NCI-H446 (cell line): ENCODE data around the gene TTC38.
"Not testable (repeated sequence)": the region's sequence is repeated elsewhere in the genome, so short reads cannot be mapped to it uniquely, and the experiment has no call there.

Experiments
- DNase-seq, 2 experiments: peaks; one replicate each; lab custom pipeline; 2025; lab: John Stamatoyannopoulos, UW

TTC38 gene

DNA sequence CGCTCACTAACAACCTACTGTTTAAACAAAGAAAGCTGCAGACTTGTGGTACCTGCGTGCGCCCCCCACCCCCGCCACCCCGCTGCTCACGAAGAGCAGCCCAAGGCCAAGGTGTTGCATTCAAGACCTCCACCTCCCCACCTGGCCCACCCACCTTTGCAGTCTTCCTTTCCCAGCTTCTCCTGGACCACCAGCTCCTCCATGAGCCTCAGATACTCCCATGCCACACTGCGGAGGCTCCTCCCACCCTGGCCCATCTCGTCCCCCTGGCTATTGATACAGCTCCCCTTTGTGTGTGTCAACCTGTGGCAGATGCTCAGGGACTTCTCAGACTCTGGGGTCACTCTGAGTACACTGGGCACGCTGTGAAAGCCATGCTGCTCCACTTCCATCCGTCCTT is 21.6 kb upstream of the TTC38 start:
- no peak for DNase-seq

DNA sequence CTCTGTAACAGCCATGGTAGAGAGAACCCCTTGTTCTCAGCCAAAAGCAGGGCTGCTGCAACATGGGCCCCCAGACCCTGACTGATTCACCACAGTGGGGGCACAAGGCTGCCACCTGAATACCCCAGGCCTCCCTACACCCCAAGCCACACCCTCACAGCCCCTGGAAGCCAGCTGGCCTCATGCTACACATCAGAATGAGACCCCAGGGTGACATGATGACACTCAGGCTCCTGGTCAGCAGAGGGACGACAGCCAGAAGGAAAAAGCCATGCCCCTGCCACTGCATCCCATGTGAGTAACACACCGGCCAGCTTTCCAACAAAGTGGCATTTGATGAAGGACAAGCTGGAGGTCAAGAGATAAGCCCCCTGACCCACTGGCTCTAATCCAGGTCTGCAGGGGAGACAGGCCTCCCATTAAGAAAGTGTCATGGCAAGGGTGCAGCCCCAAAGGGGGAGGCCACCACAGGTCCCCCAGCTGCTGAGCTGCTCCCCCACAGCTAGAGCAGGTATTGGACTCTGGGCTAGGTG is 20.3 kb upstream of the TTC38 start:
- no peak for DNase-seq

DNA sequence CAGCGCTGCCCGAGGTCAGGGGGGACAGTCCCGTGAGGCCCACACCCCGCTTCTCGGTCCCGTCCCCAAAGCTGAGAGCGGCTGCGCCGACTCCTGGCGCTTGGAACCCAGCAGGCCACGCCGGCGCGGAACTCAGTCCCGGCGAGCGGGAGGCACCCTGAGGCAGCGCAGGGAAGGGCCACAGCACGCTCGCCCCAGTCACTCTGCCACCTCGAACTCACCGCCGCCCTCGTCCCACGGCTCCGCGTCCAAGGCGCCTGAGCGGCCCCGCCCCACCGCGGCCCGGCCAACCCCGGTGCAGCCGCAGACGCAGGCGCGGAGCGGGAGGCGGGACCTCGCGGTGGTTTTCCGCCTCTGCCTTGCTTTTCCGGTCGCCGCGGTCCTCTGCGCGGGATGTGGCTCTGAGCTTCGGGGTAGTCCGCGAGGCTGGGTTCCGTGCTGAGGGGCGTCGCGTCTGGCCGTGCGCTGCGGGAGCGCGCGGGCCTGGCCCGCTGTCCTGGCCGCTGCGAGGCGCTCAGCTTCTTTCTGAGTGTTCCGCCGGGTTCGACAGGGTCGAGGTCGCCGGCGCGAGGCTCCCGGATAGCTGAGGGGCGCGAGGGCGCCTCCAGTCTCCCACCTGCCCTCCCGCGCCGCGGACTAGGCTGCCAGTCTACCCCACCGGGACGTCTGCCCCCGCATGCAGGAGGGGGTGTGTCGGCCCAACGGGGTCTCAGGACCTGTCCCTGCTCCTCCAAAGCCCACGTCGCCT is 17.6 kb upstream of the TTC38 start, which contains the start of gene CDPF1:
Gene CDPF1, minus strand, starts transcription at position 259 of the 748 bp plus-strand sequence. CDS start 2,009 bp downstream, outside the sequence.
- DNase-seq, result peak; percentile 13 to 87

DNA sequence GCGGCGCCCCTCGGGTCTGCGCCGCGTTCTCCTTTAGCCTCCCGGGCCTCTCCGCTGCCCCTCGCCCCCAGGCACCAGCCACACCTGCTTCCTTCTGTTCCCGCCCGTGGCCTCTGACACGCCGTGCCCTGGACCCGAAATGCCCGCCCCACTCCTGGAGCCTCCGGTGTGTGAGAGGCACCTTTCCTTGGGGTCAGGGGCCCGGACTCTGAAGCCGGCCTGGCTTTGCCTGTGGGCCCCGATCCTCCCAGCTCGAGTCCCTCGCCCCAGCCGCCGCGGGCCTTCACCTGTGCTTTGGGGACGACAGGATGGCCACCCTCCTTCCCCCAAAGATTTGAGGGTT is 17.1 kb upstream of the TTC38 start:
- DNase-seq, result no peak

DNA sequence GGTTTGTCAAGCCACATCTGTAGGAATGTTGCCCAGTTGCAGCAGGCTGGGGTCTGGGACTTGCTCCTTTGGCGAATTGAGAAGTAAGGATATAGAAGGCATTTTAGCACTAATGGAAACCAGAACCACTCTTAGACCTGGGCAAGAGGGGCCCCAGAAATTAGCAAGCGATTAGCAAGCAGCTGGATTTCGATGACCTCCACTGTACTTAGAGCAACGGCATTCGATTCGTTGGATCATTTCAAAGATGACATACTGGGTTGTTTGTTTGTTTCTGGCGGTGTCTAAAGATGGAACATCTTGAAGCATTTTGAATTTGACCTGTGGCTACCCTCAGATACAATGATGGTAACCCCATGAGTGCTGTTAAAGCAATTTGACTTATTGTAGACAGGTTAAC is 16.5 kb upstream of the TTC38 start:
- no peak for DNase-seq

DNA sequence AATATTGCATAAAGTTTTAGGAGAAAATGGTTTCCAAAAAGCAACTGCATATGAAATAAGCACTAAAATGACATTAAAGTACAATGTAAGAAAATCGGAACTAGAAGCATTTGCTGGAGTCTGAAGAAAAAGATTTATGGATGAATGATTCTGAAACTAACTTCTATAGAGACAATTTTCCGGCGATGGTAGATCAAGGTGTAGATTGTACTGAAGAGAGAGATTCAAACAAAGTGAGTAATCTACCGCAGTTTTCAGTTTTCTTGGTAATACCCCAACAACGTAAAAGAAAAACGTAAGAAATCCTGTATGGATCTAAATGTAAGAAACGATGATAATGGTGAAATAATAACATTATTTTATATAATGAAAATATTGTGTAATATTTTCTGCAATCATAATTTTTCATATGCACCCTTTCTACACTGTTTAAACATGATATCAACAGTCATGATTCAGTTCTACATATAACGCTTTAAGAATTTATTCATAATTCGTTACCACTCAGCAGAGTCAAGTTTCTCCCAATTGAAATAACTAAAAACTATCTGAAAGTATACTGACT is 15.9 kb upstream of the TTC38 start:
- DNase-seq, result no peak

DNA sequence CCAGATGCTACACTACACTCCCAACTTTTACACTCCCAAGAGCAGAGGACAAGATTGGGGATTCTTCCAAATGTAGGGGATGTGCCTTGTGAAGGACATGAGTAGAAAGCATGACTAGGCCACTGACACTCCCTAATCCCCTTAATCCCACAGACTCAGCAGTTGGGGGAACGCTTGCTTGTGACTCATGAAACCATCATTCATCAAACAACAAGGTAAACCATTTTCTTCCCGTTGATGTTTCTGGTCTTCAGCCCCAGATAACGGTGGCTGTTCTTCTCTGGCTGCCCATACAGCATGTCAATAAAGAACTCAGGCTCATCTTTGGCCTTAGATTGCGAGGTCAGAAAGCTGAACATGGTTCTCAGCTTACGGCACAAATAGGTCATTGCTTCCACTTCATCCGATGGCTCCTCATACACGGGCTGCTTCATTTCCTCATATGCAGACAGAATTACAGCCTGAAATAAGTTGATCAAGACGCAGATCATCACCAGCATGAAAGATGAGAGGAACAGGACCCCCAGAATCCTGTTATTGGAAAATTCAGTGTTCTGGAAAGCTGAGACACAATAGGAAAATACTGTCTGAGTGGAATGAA is 11.3 kb upstream of the TTC38 start:
- DNase-seq, result no peak

DNA sequence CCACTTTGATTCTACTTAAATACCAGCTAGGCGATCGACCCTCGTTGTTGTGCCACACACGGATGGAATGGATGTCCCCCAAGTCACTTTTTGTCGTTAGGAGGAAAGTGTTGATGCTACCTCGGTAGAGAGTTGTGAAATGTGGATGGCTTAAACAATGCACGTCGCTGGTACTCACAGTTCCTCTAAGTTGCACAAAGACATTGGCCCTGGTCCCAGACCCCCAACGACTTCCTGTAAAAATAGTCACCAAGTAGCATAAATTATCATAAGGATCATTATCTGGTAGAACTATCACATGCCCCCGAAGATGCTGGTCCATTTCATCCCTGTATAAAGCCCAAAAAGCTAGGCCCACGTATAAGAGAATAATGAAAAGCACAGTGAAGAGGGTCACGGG is 8.4 kb upstream of the TTC38 start:
- no peak for DNase-seq

DNA sequence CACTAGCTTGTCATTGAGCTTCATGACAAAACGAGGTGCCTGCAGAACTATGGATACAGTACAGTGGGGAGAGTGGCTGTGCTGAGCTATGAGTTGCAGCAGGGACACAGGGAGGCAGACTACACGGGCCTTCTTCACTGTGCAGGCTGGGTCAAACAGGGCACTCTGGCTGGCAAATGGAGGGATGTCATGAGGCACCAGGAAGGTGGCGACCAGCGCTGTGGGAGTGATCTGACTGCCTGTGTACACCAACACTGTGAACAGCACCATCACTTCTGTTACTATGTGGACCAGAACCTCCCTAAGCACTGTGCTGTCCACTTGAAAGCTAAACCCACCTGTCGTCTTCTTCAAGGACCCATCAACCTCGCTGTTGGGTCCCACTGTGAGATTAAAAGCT is 7.8 kb upstream of the TTC38 start:
- DNase-seq, result no peak

DNA sequence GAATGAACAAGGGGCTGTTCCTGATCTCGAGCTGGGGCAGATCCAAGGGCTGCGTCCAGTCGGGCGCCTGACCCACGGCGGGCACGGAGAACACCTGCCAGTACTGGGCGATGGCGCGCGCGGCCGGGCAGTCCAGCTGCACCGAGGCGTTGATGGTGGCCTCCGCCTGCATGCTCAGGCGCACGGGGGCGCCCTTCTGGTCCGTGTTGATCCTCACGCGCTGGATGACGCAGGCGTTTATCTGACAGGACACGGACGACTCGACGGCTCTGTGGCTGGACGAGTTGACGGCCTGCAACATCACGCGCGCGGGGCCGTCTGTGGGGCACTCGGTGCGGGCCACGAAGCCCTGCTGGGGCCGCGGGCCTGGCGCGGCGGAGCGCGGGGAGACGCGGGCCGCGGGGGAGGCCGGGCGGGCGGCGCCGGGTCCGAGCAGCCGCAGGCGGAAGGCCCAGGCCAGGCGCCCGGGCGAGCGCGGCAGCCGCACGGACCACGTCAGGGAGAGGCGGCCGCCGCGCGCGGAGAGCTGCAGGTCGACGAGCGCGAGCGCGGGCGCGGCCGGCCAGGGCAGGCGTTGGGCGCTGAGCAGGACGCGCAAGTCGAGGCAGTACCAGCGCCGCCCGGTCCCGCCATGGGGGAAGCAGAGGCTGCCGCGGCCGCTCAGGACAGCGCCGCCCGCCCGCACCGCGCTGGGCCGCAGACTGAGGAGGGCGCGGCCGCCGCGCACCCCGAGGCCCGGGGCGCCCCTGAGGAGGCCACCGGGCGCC is 5.2 kb upstream of the TTC38 start:
- DNase-seq, result no peak

DNA sequence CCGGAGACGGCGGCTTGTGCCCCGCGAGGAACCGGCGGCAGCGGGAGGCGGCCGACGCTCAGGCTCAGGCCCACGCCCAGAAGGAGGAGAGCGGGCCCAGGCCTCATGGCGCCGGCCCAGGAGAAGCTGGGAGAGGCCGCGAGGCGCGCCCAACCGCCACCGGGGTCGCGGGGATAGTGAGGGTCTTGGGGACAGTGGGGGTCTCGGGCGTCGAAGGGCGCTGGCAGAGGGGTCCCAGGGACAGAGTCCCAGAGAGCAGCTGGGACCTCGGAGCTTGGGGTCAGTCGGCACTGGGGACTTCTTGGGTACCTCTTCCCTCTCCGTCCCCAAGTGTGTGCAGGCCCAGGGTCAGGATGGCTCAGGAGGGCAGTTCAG is 4.6 kb upstream of the TTC38 start, which contains the start of gene PKDREJ:
Gene PKDREJ, minus strand, starts transcription at position 128 of the 375 bp plus-strand sequence. Its CDS starts 21 bp downstream, at position 107.
- DNase-seq, result no peak

DNA sequence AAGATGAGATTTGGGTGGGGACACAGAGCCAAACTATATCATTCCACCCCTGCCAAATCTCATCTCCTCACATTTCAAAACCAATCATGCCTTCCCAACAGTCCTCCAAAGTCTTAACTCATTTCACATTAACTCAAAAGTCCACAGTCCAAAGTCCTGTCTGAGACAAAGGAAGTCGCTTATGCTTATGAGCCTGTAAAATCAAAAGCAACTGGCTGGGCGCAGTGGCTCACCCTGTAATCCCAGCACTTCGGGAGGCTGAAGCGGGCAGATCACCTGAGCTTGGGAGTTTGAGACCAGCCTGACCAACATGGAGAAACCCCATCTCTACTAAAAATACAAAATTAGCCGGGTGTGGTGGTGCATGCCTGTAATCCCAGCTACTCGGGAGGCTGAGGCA is 3.3 kb upstream of the TTC38 start:
- DNase-seq, result not testable (repeated sequence)

DNA sequence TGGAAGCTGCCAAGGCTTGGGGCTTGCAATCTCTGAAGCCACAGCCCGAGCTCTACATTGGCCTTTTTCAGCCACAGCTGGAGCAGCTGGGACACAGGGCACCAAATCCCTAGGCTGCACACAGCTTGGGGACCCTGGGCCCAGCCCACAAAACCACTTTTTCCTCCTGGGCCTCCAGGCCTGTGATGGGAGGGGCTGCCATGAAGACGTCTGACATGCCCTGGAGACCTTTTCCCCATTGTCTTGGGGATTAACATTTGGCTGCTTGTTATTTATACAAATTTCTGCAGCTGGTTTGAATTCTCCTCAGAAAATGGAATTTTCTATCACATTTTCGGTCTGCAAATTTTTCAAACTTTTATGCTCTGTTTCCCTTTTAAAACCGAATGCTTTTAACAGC is 2.2 kb upstream of the TTC38 start:
- DNase-seq, result not testable (repeated sequence)

DNA sequence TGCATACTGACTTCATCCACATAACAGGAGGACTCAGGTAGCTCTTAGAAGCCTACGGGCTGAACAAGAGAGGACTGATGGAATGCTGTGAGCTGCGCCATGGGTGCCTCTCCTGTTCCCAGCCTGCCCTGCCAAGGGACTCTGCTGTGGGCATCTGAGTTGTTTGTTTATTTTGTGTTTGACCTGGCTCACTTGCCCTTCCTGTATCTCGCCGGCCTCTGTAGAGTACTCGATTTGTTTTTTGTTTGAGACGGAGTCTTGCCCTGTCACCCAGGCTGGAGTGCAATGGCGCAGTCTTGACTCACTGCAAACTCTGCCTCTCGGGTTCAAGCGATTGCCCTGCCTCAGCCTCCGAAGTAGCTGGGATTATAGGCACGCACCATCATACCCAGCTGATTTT is 1.8 kb downstream of the TTC38 start:
- DNase-seq, result no peak

DNA sequence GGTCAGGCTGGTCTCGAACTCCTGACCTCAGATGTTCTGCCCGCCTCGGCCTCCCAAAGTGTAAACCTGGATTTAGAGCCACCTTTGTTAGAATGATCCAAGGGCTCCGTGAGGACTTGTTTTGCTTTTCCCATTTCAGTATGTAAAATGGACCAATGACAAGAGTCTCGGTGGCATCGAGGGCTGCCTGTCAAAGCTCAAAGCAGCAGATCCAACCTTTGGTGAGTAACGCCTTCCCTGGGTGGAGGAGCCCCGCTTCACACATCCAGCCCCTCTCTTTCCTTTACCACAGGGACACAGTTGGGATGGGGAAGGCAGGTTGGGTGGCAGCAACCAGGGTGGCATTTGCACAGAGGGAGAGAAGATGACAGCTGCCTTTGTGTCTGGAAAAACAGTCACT is 4.4 kb downstream of the TTC38 start:
- DNase-seq, result no peak

DNA sequence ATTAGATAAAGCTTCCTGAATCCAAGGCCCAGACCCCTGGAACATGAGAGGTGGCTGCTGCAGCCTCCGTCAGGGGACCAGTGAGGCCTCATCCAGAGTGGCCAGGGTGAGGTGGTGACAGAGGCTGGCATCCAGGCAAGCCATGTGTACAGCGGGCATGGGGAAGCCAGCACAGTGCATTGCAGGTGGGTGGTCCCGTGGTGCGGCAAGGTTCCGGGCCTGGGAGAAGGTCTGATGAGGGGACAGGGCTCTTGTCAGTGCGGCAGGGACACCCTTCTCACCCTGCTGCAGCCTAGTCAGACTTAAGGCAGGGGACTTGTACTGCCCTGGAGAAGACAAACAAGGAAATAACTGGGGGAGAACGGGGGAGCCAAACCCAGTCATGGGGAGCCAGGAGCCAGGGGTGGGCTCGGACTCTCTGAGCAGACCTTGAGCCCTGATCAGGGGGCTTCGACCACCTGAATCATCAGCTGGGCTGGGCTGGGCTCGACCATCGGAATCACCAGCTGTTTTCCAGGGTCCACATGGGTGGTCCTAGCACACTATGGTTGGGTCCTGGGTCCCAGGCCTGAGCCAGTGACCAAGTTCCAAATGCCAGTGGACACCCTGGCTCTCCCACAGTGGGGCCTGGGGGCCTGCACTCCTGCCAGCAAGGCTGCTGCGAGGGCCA is 5.1 kb downstream of the TTC38 start:
- DNase-seq, result no peak

DNA sequence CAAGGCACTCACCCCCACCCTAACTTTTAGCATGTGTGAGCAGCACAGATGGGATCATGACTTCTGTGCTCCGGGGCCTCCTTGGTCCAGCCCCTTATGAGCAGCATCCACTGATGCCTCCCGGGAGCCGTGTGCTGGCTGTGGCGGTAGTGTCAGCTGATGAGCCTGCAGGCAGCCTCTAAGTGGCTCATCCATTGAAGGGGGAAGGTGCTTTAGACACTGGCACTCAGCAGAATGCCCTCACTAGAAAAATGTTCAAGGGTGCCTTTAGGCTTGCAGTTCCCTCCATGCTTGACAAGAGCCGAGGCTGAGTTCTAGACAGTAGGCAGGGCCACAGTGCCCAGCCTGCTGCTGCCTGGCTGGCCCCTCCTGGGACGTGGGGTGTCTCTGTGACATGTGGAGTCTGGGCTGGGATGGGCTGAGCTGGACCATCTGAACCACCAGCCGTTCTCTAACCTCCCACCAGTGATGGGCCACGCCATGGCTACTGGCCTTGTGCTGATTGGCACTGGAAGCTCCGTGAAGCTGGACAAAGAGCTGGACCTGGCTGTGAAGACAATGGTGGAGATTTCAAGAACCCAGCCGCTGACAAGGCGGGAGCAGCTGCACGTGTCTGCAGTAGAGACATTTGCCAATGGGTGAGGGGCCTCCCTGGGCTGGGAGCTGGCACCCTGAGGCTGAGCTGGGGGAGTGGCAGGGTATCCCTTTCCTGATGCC is 5.8 kb downstream of the TTC38 start:
- DNase-seq, result no peak

DNA sequence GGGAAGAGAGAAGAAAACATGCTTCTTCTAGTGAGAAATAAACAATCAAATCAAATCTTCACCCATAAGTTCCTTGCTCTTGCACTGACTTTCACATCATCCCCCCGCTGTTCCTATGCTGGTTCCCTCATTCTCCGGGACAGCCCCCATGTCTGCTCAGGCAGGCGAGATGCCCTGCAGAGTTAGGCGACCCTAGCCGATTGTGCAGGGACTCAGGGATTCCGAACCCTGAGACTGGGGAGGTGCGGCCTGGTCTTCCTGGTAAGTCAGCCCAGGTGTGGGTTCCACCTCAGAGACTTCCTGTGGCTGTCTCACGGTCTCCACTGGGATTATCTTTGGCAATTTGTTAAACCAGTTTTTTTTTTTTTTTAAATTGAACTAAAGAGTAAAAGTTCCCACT is 6.6 kb downstream of the TTC38 start:
- no peak for DNase-seq

DNA sequence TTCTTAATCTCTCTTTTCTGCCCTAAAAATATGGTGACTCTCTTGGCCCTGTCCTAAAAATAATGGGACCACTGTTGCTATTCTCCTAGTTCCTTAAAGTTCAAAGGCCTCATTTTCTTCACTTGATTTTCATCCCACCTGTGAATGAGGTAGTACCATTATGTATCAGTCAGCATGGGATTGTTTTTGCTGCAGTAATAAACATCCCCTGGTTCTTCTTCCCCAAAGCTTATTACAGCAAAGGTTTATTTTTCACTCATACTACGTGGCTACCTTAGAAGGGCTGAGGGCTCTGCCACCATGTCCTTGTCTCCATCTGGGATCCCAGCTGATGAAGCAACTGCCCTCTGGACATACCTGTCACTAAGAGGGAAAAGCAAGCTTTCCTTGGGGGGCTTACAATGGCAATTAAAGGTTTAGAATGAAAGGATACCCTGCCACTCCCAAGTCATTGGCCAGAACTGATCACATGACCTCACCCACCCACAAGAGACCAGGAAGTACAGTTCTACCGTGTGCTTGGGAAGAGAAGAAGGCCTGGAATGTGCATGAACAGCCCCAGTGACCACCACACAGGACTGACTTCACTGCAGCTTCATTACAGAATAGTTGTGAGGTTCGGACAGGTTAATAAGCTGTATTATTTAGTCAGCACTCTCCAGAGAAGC is 7.8 kb downstream of the TTC38 start:
- DNase-seq, result no peak

DNA sequence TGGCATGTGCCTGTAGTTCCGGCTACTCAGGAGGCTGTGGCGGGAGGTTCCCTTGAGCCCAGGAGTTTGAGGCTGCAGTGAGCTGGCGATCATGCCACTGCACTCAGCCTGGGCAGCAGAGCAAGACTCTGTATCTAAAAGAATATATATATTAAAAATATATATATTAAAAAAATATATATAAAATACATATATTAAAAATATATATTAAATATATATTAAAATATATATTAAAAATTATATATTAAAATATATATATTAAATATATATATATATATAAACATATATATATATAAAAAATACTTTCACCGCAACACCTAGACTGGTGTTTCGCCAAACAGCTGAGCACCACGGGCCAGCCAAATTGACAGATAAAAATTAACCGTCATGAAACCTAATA is 8.8 kb downstream of the TTC38 start:
- no peak for DNase-seq
